CD4-positive, alpha-beta memory T cell (primary cell): ENCODE measurements around the gene CCDC97. TPM values are rescaled to one million over a fixed set of nuclear protein-coding genes. Genes with fewer than 3 reads are reported as not detected.

Experiments used
- CTCF ChIA-PET: fragments of 350-600 bp; sonication (Branson Sonifier 250); formaldehyde crosslinking; loops from one replicate; lab custom pipeline; 2021; ENCODE audit warnings: inconsistent platforms; ENCODE audit not compliant: partially characterized antibody; lab: Charles Lee
- POLR2A ChIA-PET: fragments of 350-600 bp; sonication (Branson Sonifier 250); formaldehyde crosslinking; loops from one replicate; lab custom pipeline; 2021; ENCODE audit not compliant: partially characterized antibody; lab: Charles Lee
- DNase-seq, 5 donors: peaks; one replicate each; pipeline versions ENCODE4 v3.0.0 to v3.0.0-alpha.2; 2020 to 2022; ENCODE audit warnings: mixed read lengths in 1 of 5
- H3K27ac ChIP-seq: one replicate; pipeline ENCODE4 v1.7.0; 2013; ENCODE audit warnings: low read depth, low read length
- H3K27me3 ChIP-seq: 2 replicates; pipeline ENCODE4 v1.7.0; 2013; ENCODE audit warnings: mild to moderate bottlenecking, low read length, moderate library complexity; ENCODE audit not compliant: insufficient read depth
- H3K36me3 ChIP-seq: 2 replicates; pipeline ENCODE4 v1.7.0; 2013; ENCODE audit warnings: mild to moderate bottlenecking, low read length, moderate library complexity; ENCODE audit not compliant: insufficient read depth
- H3K4me1 ChIP-seq: 2 replicates; pipeline ENCODE4 v1.7.0; 2013; ENCODE audit warnings: mild to moderate bottlenecking, low read length, moderate library complexity; ENCODE audit not compliant: insufficient read depth
- H3K4me3 ChIP-seq, 2 donors: one replicate each; pipeline ENCODE4 v1.7.0; 2013; ENCODE audit warnings: low read length in 2 of 2, mild to moderate bottlenecking in 1 of 2
- H3K9me3 ChIP-seq, 2 donors: one replicate each; pipeline ENCODE4 v1.7.0; 2013; ENCODE audit warnings: low read length in 2 of 2, control low read depth in 1 of 2; ENCODE audit not compliant: control insufficient read depth in 1 of 2
- H3K27ac Mint-ChIP-seq, 7 donors: one replicate each; pipeline ENCODE4 v1.8.0; 2020 to 2021; ENCODE audit warnings: mixed read lengths in 7 of 7, mild to moderate bottlenecking in 6 of 7, inconsistent platforms in 3 of 7, moderate library complexity in 3 of 7
- H3K27me3 Mint-ChIP-seq, 2 donors: one replicate each; pipeline ENCODE4 v1.8.0; 2020 to 2021; ENCODE audit warnings: mixed read lengths in 2 of 2
- H3K36me3 Mint-ChIP-seq, 2 donors: one replicate each; pipeline ENCODE4 v1.8.0; 2020 to 2021; ENCODE audit warnings: mixed read lengths in 2 of 2, inconsistent platforms in 1 of 2, mild to moderate bottlenecking in 1 of 2
- H3K4me1 Mint-ChIP-seq, 4 donors: one replicate each; pipeline ENCODE4 v1.8.0; 2020 to 2021; ENCODE audit warnings: mixed read lengths in 4 of 4, mild to moderate bottlenecking in 1 of 4
- H3K4me3 Mint-ChIP-seq, 8 donors: one replicate each; pipeline ENCODE4 v1.8.0; 2020 to 2021; ENCODE audit warnings: mixed read lengths in 8 of 8, mild to moderate bottlenecking in 7 of 8, moderate library complexity in 6 of 8, inconsistent platforms in 3 of 8
- H3K9me3 Mint-ChIP-seq, 8 donors: one replicate each; pipeline ENCODE4 v1.8.0; 2020 to 2021; ENCODE audit warnings: mixed read lengths in 8 of 8, mild to moderate bottlenecking in 5 of 8, inconsistent platforms in 3 of 8, moderate library complexity in 1 of 8
- intact Hi-C: fragments of 100-400 bp; cut with micrococcal nuclease; formaldehyde crosslinking; loops from one replicate; pipeline ENCODE4 v1.15.1; 2023
- polyA plus RNA-seq, 2 donors: library from polyadenylated mRNA; unstranded; fragments of 300-500 nt; fragmentation: Illumina TruSeq; gene quantifications; one replicate each; pipeline ENCODE4 v1.2.3, GENCODE V29; 2021
- total RNA-seq, 2 experiments: library from RNA; stranded (reverse); gene quantifications; one replicate each; pipeline ENCODE4 v1.2.3, GENCODE V29; 2021

Gene CCDC97
- total and polyA plus RNA-seq, 4 experiments from 2014 or later, result 23.2 to 61.4 (median 44.3) TPM

GRCh38 chr19:41332000-41332399 is 22.0 kb downstream of the CCDC97 start:
- Histone ChIP-seq H3K27ac (no peak overlapping the region), H3K27me3 (no peaks in the 10 kb centered on the region), H3K4me3 (no peak overlapping the region), H3K9me3 (no peaks in the 10 kb centered on the region), H3K4me1 (peaks cover 77% of the 10 kb centered on the region), H3K36me3 (peaks cover 62% of the 10 kb centered on the region)
- DNase-seq, result no peak
- Mint-ChIP-seq H3K36me3 (peaks cover 30 to 71% of the 10 kb centered on the region in 2 donors), H3K27ac (peak overlapping the region in 6 of 7 donors; percentile 29 to 91 (median 67)), H3K4me1 (peaks cover 37 to 68% (median 47%) of the 10 kb centered on the region in 4 donors), H3K4me3 (peak overlapping the region in 1 of 8 donors; percentile 41), H3K9me3 (peaks cover 0 to 10% (median 0%) of the 10 kb centered on the region in 8 donors), H3K27me3 (no peaks in the 10 kb centered on the region)
- CTCF ChIA-PET, result interaction anchor here (1.0 kb wide), 1 partner anchor 15 kb away, joined by 4 read pairs; no protein-coding TSS in a partner anchor
- intact Hi-C loops, result no loop called here
- POLR2A ChIA-PET, result interaction anchor here (0.6 to 1.7 kb wide), 3 partner anchors 18 to 32 kb away, joined by 3 to 6 read pairs (median 3); partner anchors contain the start of gene B9D2

GRCh38 chr19:41332468-41332867 is 22.5 kb downstream of the CCDC97 start:
- intact Hi-C loops, result no loop called here
- Histone ChIP-seq H3K4me3 (no peak overlapping the region), H3K4me1 (peaks cover 72% of the 10 kb centered on the region), H3K9me3 (no peaks in the 10 kb centered on the region), H3K36me3 (peaks cover 65% of the 10 kb centered on the region), H3K27me3 (no peaks in the 10 kb centered on the region), H3K27ac (no peak overlapping the region)
- Mint-ChIP-seq H3K27me3 (no peaks in the 10 kb centered on the region), H3K4me3 (peak overlapping the region in 2 of 8 donors; percentile 2 to 41), H3K27ac (peak overlapping the region; percentile 4 to 91 (median 45)), H3K4me1 (peaks cover 35 to 67% (median 45%) of the 10 kb centered on the region in 4 donors), H3K36me3 (peaks cover 32 to 72% of the 10 kb centered on the region in 2 donors), H3K9me3 (peaks cover 0 to 10% (median 0%) of the 10 kb centered on the region in 8 donors)
- DNase-seq, result no peak
- CTCF ChIA-PET, result interaction anchor here (0.7 to 1.0 kb wide), 2 partner anchors 15 to 19 kb away, joined by 3 to 4 read pairs; no protein-coding TSS in a partner anchor
- POLR2A ChIA-PET, result interaction anchor here (1.1 to 1.7 kb wide), 2 partner anchors 17 to 19 kb away, joined by 3 to 6 read pairs; no protein-coding TSS in a partner anchor

DNA sequence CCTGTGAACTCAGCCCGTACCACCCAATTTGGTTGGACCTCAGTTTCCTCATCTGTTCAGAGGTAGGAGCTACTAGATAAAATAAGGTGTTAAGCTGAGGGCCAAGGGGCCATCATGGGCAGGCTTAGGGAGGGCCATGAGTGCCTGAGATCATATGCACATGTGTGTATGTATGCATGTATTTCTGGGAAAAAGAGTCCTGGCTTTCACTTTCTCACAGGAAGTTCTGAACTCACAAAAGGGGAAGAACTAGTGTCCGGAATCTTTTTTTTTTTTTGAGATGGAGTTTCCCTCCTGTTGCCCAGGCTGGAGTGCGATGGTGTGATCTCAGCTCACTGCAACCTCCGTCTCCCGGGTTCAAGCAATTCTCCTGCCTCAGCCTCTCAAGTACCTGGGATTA is 24.8 kb downstream of the CCDC97 start:
- Mint-ChIP-seq H3K36me3 (peaks cover 37 to 70% of the 10 kb centered on the region in 2 donors), H3K27ac (peak overlapping the region in 6 of 7 donors; percentile 29 to 91 (median 60)), H3K27me3 (no peaks in the 10 kb centered on the region), H3K4me3 (peak overlapping the region in 1 of 8 donors; percentile 30), H3K4me1 (peaks cover 24 to 63% (median 36%) of the 10 kb centered on the region in 4 donors), H3K9me3 (peaks cover 0 to 2% (median 0%) of the 10 kb centered on the region in 8 donors)
- CTCF ChIA-PET, result interaction anchor here (0.7 to 2.8 kb wide), 3 partner anchors 12 to 17 kb away, joined by 3 to 10 read pairs (median 4); no protein-coding TSS in a partner anchor
- no peaks in the 10 kb centered on the region for H3K9me3 ChIP-seq
- no peak overlapping the region for H3K4me3 ChIP-seq
- no peak for DNase-seq
- H3K4me1 ChIP-seq, result peaks cover 53% of the 10 kb centered on the region
- no peaks in the 10 kb centered on the region for H3K27me3 ChIP-seq
- intact Hi-C loops, result no loop called here
- no peak overlapping the region for H3K27ac ChIP-seq
- H3K36me3 ChIP-seq, result peaks cover 70% of the 10 kb centered on the region
- POLR2A ChIA-PET, result interaction anchor here (0.8 to 2.3 kb wide), 3 partner anchors 12 to 17 kb away, joined by 3 to 10 read pairs (median 4); no protein-coding TSS in a partner anchor

- peaks cover 68% of the 10 kb centered on the region for H3K36me3 ChIP-seq
- peaks cover 47% of the 10 kb centered on the region for H3K4me1 ChIP-seq
- H3K36me3 Mint-ChIP-seq, result peaks cover 37 to 68% of the 10 kb centered on the region in 2 donors
- no peak overlapping the region for H3K27ac ChIP-seq
- no peak overlapping the region for H3K4me3 Mint-ChIP-seq
- no peak overlapping the region for H3K4me3 ChIP-seq
- peaks cover 24 to 63% (median 34%) of the 10 kb centered on the region in 4 donors for H3K4me1 Mint-ChIP-seq
- H3K27me3 ChIP-seq, result no peaks in the 10 kb centered on the region
- no peaks in the 10 kb centered on the region for H3K9me3 ChIP-seq
- H3K27me3 Mint-ChIP-seq, result no peaks in the 10 kb centered on the region
- H3K9me3 Mint-ChIP-seq, result peaks cover 0 to 2% (median 0%) of the 10 kb centered on the region in 8 donors
- H3K27ac Mint-ChIP-seq, result peak overlapping the region in 3 of 7 donors; percentile 68 to 91 (median 80)
- CTCF ChIA-PET, result interaction anchor here (0.7 to 2.8 kb wide), 3 partner anchors 11 to 585 kb away, joined by 3 to 10 read pairs (median 4); partner anchors contain the start of gene ACTMAP
- POLR2A ChIA-PET, result interaction anchor here (1.0 to 2.0 kb wide), 4 partner anchors 11 to 72 kb away, joined by 4 to 8 read pairs (median 4); partner anchors contain the start of gene HNRNPUL1
- intact Hi-C loops, result no loop called here
- no peak for DNase-seq
These were observed 25.5 kb downstream of the CCDC97 start for GRCh38 chr19:41335467-41335866.

DNA sequence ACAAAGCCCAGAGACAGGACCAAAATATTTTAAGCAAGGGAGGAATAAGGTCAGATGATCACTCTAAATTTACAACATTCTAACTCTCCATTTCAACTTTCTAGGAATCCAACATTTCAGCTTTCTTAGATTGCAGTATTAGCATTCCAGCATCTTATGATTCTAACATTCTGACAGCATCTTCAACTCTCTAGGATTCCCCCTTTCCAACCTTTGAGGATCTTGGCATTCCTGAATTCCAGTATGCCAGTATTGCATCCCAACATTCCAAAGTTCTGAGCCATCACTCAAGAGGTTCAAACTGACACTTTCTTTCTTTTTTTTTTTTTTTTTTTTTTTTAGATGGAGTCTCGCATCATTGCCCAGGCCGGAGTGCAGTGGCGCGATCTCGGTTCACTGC is 30.0 kb downstream of the CCDC97 start:
- Histone ChIP-seq H3K27ac (no peak overlapping the region), H3K27me3 (no peaks in the 10 kb centered on the region), H3K9me3 (no peaks in the 10 kb centered on the region), H3K36me3 (peaks cover 66% of the 10 kb centered on the region), H3K4me3 (no peak overlapping the region), H3K4me1 (peaks cover 43% of the 10 kb centered on the region)
- Mint-ChIP-seq H3K4me3 (peak overlapping the region in 1 of 8 donors; percentile 47), H3K27ac (peak overlapping the region; percentile 42 to 79 (median 48)), H3K4me1 (peaks cover 26 to 68% (median 40%) of the 10 kb centered on the region in 4 donors), H3K36me3 (peaks cover 36 to 75% of the 10 kb centered on the region in 2 donors), H3K27me3 (no peaks in the 10 kb centered on the region), H3K9me3 (no peaks in the 10 kb centered on the region)
- POLR2A ChIA-PET, result interaction anchor here (1.0 to 1.6 kb wide), 3 partner anchors 9 to 76 kb away, joined by 4 read pairs; partner anchors contain the start of gene HNRNPUL1
- intact Hi-C loops, result loop anchor here (1.0 kb wide), 1 partner anchor 12 kb away; no protein-coding TSS in a partner anchor
- CTCF ChIA-PET, result interaction anchor here (4.3 kb wide), 1 partner anchor 12 kb away, joined by 19 read pairs; no protein-coding TSS in a partner anchor
- DNase-seq, result no peak

- POLR2A ChIA-PET, result interaction anchor here (0.5 to 2.4 kb wide), 10 partner anchors 10 to 205 kb away, joined by 3 to 25 read pairs (median 4); partner anchors contain the start of gene TGFB1
- intact Hi-C loops, result no loop called here
- CTCF ChIA-PET, result interaction anchor here (0.7 to 4.3 kb wide), 4 partner anchors 10 to 137 kb away, joined by 3 to 19 read pairs (median 4); no protein-coding TSS in a partner anchor
- no peak for DNase-seq
- Histone ChIP-seq H3K4me3 (no peak overlapping the region), H3K27me3 (no peaks in the 10 kb centered on the region), H3K36me3 (peaks cover 64% of the 10 kb centered on the region), H3K4me1 (peaks cover 50% of the 10 kb centered on the region), H3K9me3 (no peaks in the 10 kb centered on the region), H3K27ac (peak overlapping the region; percentile 7)
- no peaks in the 10 kb centered on the region for H3K9me3 Mint-ChIP-seq
- peaks cover 42 to 73% of the 10 kb centered on the region in 2 donors for H3K36me3 Mint-ChIP-seq
- no peaks in the 10 kb centered on the region for H3K27me3 Mint-ChIP-seq
- H3K27ac Mint-ChIP-seq, result peak overlapping the region; percentile 48 to 84 (median 59)
- peak overlapping the region; percentile 36 to 79 (median 62) for H3K4me3 Mint-ChIP-seq
- peaks cover 29 to 73% (median 47%) of the 10 kb centered on the region in 4 donors for H3K4me1 Mint-ChIP-seq
These were observed 31.9 kb downstream of the CCDC97 start for GRCh38 chr19:41341669-41342490.
